Stomach smooth muscle (tissue), 2 donors: ENCODE measurements around the gene RRP9.

ENCODE experiments used
- H3K27ac ChIP-seq: one replicate; pipeline ENCODE4 v1.7.0; 2013; ENCODE audit warnings: mild to moderate bottlenecking, low read length, inconsistent platforms
- H3K27me3 ChIP-seq, 2 donors: one replicate each; pipeline ENCODE4 v1.7.0; 2013; ENCODE audit warnings: low read length in 2 of 2; ENCODE audit not compliant: insufficient read depth in 2 of 2, control insufficient read depth in 1 of 2
- H3K36me3 ChIP-seq, 2 donors: one replicate each; pipeline ENCODE4 v1.7.0; 2013; ENCODE audit warnings: low read length in 2 of 2; ENCODE audit not compliant: control insufficient read depth in 2 of 2, insufficient read depth in 2 of 2
- H3K4me1 ChIP-seq: one replicate; pipeline ENCODE4 v1.7.0; 2013; ENCODE audit warnings: low read length; ENCODE audit not compliant: control insufficient read depth, insufficient read depth
- H3K4me3 ChIP-seq, 2 donors: one replicate each; pipeline ENCODE4 v1.7.0; 2013; ENCODE audit warnings: low read length in 2 of 2
- H3K9ac ChIP-seq, 2 donors: one replicate each; pipeline ENCODE4 v1.7.0; 2013; ENCODE audit warnings: low read length in 2 of 2, mild to moderate bottlenecking in 1 of 2
- H3K9me3 ChIP-seq, 2 donors: one replicate each; pipeline ENCODE4 v1.7.0; 2013; ENCODE audit warnings: low read length in 2 of 2; ENCODE audit not compliant: control insufficient read depth in 2 of 2
- donor health status: healthy.
- donor health status: Pancreatic carcinoma.

The RRP9 gene

DNA sequence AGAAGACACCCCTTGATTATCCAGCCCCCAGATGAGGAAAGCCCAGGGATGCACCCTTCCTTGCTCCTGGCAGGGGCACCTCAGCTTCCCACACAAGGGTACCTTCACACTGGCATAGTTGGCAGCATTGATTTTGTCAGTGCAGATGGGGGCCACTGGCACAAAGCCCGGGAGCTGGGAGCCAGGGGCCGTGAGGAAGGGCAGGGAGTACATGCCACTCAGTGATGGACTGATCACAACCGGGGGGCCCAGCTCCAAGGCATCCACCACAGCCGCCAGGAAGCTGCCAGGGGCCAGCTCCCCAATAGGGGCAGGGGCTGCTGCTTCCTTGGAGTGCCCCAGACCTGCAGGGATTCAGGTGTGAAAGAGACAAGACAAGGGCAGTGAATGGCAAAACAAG is 28.1 kb upstream of the RRP9 start:
- H3K9ac ChIP-seq: no peak overlapping the region

DNA sequence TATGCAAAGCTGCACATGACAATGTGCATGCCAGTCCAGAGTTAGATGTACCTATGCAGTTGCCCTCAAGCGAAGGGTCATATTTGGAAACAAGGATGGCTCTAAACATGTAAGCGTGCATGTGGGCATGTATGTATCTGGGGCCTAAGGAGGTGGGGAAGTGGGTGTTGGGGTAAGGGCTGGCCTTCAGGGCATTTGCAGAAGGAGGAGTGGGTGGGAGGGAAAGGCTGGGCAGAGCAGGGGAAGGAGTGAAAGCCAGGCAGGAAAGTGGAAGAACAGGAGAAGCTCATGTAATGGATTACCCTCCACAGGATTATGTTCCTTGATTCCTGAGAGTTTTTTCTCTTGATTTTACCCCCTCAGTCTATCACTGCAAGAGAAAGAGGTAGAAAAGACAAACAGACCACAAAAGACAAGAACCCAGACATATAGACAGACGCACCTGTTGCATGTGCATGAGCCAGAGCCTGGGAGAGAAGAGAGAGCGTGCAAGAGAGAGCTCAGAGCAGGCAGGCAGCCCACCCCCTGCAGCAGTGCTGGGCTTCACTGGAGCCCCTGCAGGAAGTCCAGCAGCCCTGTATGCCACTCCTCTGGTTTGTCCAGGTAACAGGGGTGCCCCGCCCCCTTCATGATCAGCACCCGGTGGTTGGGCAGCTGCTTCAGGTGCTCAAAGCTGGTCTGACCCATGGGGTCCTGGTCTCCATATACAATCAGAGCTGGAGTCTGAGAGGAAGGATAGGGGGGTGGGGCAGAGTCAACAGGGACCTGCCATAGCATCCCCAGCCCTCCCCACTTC is 27.4 kb upstream of the RRP9 start:
- no peaks in the 10 kb centered on the region for H3K36me3 ChIP-seq
- H3K9ac ChIP-seq: no peak overlapping the region
- H3K27ac ChIP-seq: peak overlapping the region; percentile 31
- H3K4me1 ChIP-seq: peaks cover 45% of the 10 kb centered on the region
- no peaks in the 10 kb centered on the region for H3K9me3 ChIP-seq
- H3K27me3 ChIP-seq: no peaks in the 10 kb centered on the region
- no peak overlapping the region for H3K4me3 ChIP-seq

More for the DNA sequence above, 28.1 kb upstream of the RRP9 start:
- H3K27ac ChIP-seq: no peak overlapping the region
- H3K36me3 ChIP-seq: no peaks in the 10 kb centered on the region
- no peaks in the 10 kb centered on the region for H3K9me3 ChIP-seq
- no peaks in the 10 kb centered on the region for H3K27me3 ChIP-seq
- no peak overlapping the region for H3K4me3 ChIP-seq
- peaks cover 52% of the 10 kb centered on the region for H3K4me1 ChIP-seq

DNA sequence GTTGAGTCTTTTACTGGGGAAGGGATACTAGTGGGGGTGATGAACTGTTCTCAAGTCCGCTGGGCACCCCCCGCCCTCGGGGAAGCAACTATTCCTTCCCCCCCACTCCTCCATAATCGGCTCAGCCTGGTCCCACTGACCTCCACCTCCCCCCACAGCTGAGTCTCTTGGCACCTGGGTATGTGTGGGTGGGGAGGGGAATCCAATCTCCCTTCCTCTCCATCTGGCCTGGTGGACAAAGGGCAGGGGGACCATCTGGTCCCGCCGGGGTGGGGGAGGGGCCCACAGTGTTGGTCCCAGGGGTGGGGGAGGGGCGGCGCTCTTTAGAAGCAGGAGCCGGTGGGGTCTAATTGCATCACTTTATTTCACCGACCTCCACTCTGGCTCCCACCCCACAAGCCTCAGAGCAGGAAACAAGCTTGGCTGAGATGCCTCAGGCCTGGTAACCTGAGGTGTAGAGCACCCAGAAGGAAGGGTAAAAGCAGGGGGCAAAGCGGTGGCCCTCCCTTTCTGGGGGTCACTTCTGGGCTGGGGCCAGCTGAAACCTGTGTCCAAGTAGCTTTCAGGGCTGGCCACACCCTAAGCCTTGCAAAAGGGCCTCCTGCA is 26.6 kb upstream of the RRP9 start:
- H3K4me1 ChIP-seq: peaks cover 37% of the 10 kb centered on the region
- H3K27ac ChIP-seq: peak overlapping the region; percentile 85
- H3K4me3 ChIP-seq: peak overlapping the region; percentile 71 to 77
- H3K36me3 ChIP-seq: no peaks in the 10 kb centered on the region
- H3K9ac ChIP-seq: peak overlapping the region; percentile 71 to 76
- H3K27me3 ChIP-seq: no peaks in the 10 kb centered on the region
- H3K9me3 ChIP-seq: no peaks in the 10 kb centered on the region

DNA sequence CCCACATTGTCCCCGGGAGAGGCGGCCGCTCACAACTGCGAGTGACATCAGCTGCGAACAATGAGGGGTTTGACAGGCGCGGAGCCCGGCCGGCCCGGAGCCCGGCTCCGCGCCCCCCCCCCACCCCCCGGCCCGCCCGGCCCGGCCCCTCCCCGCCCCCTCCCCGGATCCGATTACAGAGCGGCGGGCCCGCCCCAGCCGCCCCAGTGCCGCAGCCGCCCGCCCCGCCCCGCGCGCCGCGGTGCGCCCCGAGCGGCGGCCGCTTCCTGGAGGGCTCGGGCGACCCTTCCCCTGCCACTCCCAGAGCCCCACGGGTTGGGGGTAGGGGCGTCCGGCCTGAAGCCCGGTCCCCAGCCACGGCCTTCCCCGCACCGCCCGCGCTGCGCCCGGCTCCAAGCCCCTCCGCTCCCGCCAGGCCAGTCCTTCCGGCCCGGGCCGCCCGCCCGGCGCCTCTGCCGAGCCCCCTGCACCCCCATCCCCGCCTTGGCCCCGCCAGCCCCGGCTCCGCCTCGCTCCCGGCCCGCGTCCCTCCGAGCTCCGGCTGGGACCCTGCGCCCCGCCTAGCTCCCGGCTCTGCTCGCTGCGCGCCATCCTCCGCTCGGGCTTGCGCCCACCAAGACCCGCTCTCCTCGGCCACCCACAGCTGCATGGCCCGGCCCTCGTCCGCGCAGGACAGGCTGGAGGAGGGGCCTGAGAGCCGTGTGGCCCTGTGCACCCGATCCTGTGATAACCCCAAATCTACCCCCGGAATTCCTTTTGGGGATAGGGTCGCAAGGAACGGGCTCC is 25.9 kb upstream of the RRP9 start, which contains the start of gene PCBP4:
TSS of gene PCBP4 (minus strand) at position 71 of the 786 bp plus-strand sequence. CDS start 6,214 bp downstream, outside the sequence.
- Histone ChIP-seq H3K36me3 (peaks cover 0 to 2% of the 10 kb centered on the region in 2 donors), H3K27me3 (no peaks in the 10 kb centered on the region), H3K27ac (peak within 1 kb of the TSS; percentile 85), H3K4me1 (peaks cover 37% of the 10 kb centered on the region), H3K9ac (peak within 1 kb of the TSS; percentile 80 to 94), H3K9me3 (no peaks in the 10 kb centered on the region), H3K4me3 (peak within 1 kb of the TSS; percentile 84 to 93)

DNA sequence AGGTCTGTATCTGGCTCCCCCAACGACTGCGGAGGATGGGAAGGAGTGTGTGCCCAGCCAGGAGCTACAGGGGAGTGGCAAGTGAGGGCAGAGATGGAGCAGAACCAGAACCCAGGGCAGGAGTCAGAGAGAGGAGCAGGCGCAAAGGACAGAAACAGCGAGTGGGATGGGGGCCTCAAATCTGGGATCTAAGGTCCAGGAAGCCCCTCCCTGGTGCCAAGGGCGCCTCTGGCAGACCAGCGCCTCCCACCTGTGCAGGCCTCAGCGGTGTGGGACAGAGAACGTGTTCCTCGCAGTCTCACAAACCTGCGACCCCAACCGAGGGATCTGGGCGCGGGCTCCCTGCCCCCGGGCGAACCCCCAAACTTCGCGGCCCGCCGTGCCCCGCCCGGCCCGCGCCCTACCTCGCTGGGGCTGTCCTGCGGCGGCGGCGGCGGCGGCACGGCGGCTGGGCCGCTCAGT is 25.2 kb upstream of the RRP9 start:
- Histone ChIP-seq H3K9ac (peak overlapping the region; percentile 80 to 94), H3K4me1 (peaks cover 37% of the 10 kb centered on the region), H3K9me3 (no peaks in the 10 kb centered on the region), H3K27me3 (no peaks in the 10 kb centered on the region), H3K36me3 (peaks cover 0 to 2% of the 10 kb centered on the region in 2 donors), H3K4me3 (peak overlapping the region; percentile 84 to 93), H3K27ac (peak overlapping the region; percentile 76)

DNA sequence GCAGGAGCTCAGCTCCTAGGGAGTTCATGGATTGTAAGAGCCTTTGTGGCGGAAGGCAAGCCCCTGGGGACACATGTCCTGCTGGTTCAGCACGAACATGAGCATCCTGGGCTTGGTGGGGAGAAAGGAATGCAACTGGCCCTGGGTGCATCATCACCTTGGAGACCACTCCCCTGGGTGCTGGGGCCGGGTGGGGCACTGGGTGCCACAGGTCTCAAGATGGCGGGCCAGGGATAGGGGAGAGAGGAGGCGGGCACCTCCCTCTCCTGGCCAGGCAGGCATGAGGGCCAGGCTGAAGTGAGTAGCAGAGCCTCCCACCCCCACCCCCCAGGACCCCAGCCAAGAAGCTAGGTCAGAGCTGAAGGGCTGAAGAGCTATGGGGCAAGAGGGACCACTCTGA is 24.8 kb upstream of the RRP9 start:
- Histone ChIP-seq H3K27me3 (no peaks in the 10 kb centered on the region), H3K9ac (peak overlapping the region; percentile 80 to 94), H3K4me1 (peaks cover 37% of the 10 kb centered on the region), H3K9me3 (no peaks in the 10 kb centered on the region), H3K4me3 (peak overlapping the region; percentile 84 to 93), H3K36me3 (peaks cover 0 to 2% of the 10 kb centered on the region in 2 donors), H3K27ac (peak overlapping the region; percentile 76)

DNA sequence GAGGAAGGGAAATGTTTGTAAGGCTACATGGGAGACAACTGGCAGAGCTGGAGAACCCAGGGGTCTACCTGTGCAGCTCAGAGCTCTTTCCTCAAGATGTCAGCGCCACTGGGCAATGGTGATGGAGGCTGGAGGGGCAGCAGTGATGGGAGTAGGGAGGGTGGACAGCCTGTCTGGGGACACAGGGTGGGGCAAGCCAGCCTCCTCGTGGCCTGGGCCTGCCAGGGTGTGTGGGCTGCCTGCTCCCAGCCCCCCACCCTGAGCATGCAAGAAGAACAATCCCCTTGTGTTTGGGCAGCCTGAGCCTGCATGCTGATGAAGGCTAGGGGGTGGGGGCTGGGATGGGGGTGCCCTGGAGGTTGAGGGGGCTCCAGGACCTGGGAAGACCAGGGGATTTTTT is 24.3 kb upstream of the RRP9 start:
- H3K4me3 ChIP-seq: peak overlapping the region; percentile 84 to 93
- no peak overlapping the region for H3K27ac ChIP-seq
- H3K36me3 ChIP-seq: peaks cover 0 to 2% of the 10 kb centered on the region in 2 donors
- H3K27me3 ChIP-seq: no peaks in the 10 kb centered on the region
- no peak overlapping the region for H3K9ac ChIP-seq
- peaks cover 37% of the 10 kb centered on the region for H3K4me1 ChIP-seq
- H3K9me3 ChIP-seq: no peaks in the 10 kb centered on the region

DNA sequence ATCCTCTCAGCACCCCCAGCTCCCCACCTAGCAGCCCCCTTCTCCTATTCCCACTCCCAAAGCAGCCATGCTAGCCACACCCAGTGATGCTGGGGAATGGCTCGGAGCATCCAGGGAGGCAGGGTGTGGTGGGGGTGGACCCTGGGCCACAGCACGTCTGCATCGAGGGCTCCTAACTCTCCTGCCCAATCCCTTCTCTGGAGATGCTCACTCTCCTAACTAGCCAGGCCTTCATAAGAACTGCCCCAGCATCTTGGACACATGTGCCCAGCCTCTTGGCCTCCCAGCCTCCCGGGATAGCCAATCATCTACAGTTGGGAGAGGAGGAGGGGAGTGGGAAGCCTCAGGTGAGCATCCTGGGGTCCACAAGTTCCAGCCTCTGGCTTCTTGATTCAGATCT is 22.8 kb upstream of the RRP9 start:
- H3K4me1 ChIP-seq: peaks cover 37% of the 10 kb centered on the region
- peak overlapping the region in 1 of 2 donors; percentile 29 for H3K9ac ChIP-seq
- no peaks in the 10 kb centered on the region for H3K27me3 ChIP-seq

DNA sequence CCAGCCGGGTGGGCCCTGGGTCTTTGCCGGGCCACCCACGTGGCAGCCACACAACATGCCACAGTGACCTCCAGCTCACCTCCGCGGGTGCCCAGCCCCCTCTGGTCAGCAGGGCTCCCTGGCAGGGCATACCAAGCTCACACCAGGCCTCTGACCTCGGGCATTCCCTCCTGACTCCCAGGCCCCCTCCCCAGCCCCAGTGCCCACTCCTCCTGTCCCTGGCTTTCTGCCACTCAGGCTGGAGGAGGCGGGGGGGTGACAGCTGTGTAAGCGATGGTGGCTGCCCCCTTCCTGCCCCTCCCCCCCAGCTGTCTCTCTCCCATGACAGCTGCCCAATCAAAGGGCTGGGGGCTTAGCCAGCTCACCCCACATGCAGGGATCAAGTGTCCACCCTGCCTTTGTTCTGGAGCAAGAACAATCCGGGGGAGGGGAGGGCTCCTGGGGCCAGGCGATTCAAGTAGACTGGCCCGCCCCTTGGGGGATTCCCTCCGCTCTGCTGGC is 22.3 kb upstream of the RRP9 start:
- peaks cover 7 to 19% of the 10 kb centered on the region in 2 donors for H3K36me3 ChIP-seq
- no peak overlapping the region for H3K9ac ChIP-seq
- H3K4me1 ChIP-seq: peaks cover 37% of the 10 kb centered on the region
- no peaks in the 10 kb centered on the region for H3K9me3 ChIP-seq
- no peak overlapping the region for H3K4me3 ChIP-seq
- no peaks in the 10 kb centered on the region for H3K27me3 ChIP-seq
- H3K27ac ChIP-seq: no peak overlapping the region

More for the DNA sequence above, 22.8 kb upstream of the RRP9 start:
- no peak overlapping the region for H3K27ac ChIP-seq
- H3K9me3 ChIP-seq: no peaks in the 10 kb centered on the region
- H3K36me3 ChIP-seq: peaks cover 3 to 15% of the 10 kb centered on the region in 2 donors
- H3K4me3 ChIP-seq: no peak overlapping the region

DNA sequence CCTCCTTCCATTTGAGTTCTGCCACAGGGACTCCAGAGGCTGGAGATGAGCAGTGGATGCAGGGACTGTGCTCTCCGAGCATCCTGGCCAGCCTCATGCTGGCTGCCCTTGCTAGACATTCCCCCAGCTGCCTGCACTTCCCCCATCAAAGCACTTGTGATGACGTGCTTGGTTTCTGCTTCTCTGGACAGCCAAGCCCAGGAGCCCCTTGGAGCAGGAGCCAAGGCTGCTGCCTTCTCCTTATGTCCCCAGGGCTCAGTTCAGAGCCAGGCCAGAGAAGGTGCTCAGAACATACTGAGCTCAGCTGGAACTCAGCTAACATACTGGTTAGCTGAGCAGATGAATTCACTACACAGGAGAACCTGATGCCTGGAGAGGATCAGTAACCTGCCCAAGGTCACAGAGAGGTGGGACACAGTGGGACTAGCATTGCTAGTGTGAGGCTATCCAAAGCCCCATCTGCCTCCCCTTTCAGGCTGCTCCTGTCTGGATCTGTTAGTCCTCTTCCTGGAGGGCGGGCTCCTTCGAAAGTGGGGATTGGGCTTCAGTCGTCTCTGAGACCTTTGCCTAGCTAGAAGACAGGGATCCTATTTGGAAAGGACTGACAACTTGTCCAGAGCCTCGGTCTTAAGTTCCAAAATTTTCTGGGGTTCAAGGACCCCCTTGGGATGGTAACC is 21.3 kb upstream of the RRP9 start:
- H3K27ac ChIP-seq: no peak overlapping the region
- peaks cover 30% of the 10 kb centered on the region for H3K4me1 ChIP-seq
- H3K27me3 ChIP-seq: no peaks in the 10 kb centered on the region
- H3K9ac ChIP-seq: no peak overlapping the region
- H3K9me3 ChIP-seq: no peaks in the 10 kb centered on the region
- no peak overlapping the region for H3K4me3 ChIP-seq
- peaks cover 7 to 25% of the 10 kb centered on the region in 2 donors for H3K36me3 ChIP-seq
